WTC11 (cell line): Measurements from ENCODE around the gene CA5A.

Source experiments
- CTCF ChIP-seq: fragments of 200-600 bp; IDR thresholded peaks from 2 replicates; pipeline ENCODE4 v1.8.0; 2022; ENCODE audit warnings: antibody characterized with exemption
- ESRRA ChIP-seq: sonication (generic); formaldehyde crosslinking; IDR thresholded peaks from 2 replicates; pipeline ENCODE4 v1.8.1; 2022; ENCODE audit warnings: mild to moderate bottlenecking, missing genetic modification reagents, borderline replicate concordance
- ETV6 ChIP-seq: sonication (generic); formaldehyde crosslinking; IDR thresholded peaks from 2 replicates; pipeline ENCODE4 v1.8.1; 2022; ENCODE audit warnings: mild to moderate bottlenecking, missing genetic modification reagents
- FOXJ3 ChIP-seq: sonication (generic); formaldehyde crosslinking; IDR thresholded peaks from 2 replicates; pipeline ENCODE4 v1.9.0; 2021; ENCODE audit warnings: missing genetic modification reagents, mild to moderate bottlenecking, borderline replicate concordance
- IRF1 ChIP-seq: sonication (generic); formaldehyde crosslinking; IDR thresholded peaks from 2 replicates; pipeline ENCODE4 v1.8.0; 2023; ENCODE audit warnings: missing genetic modification reagents
- JUN ChIP-seq: sonication (generic); formaldehyde crosslinking; IDR thresholded peaks from 2 replicates; pipeline ENCODE4 v1.8.0; 2023; ENCODE audit warnings: mild to moderate bottlenecking, missing genetic modification reagents
- NR1H2 ChIP-seq: sonication (generic); formaldehyde crosslinking; IDR thresholded peaks from 2 replicates; pipeline ENCODE4 v1.9.0; 2021; ENCODE audit warnings: mild to moderate bottlenecking, moderate library complexity, missing genetic modification reagents

GRCh38 chr16:87970186-87970585, 33.9 kb upstream of the CA5A start:
- TF ChIP-seq CTCF: no peak
- TF ChIP-seq ETV6 (CRISPR knock-in tag): no peak
- no peak for TF ChIP-seq ESRRA (CRISPR knock-in tag)
- TF ChIP-seq NR1H2 (CRISPR knock-in tag): no peak
- no peak for TF ChIP-seq JUN (CRISPR knock-in tag)
- TF ChIP-seq IRF1: no peak
- no peak for TF ChIP-seq FOXJ3 (CRISPR knock-in tag)
